ENCODE data around the gene NRAS. TPM values are rescaled to one million over a fixed set of nuclear protein-coding genes. Genes with fewer than 3 reads are reported as not detected.
"Not testable (repeated sequence)": the region's sequence is repeated elsewhere in the genome, so short reads cannot be mapped to it uniquely, and the experiment has no call there.

NRAS gene
- total RNA-seq, 1 experiment from 2014 or later, result 48.0 TPM

- ATAC-seq; POLR2A ChIA-PET; DNase-seq (ENCODE audit: low read depth, low spot score); H3K9me2 ChIP-seq (ENCODE audit: insufficient read depth); H2AFZ ChIP-seq (ENCODE audit: low read depth, low read length, poor library complexity, severe bottlenecking); H3K4me2 ChIP-seq (ENCODE audit: low read length); H3K27ac ChIP-seq (ENCODE audit: low read depth, low read length); H3K9me3 ChIP-seq (ENCODE audit: control insufficient read depth in 1 of 2, insufficient read depth in 1 of 2, low read depth in 1 of 2, low read length in 2 of 2); CTCF ChIA-PET; H3K27me3 ChIP-seq (ENCODE audit: insufficient read depth, low read length); H3K4me3 ChIP-seq (replicated peaks in 1 of 2; ENCODE audit: low read depth in 1 of 2, low read length in 2 of 2); H3K9ac ChIP-seq (ENCODE audit: low read length); RAD21 ChIA-PET (ENCODE audit: low non-redundant PET in 1 of 2, low total read pairs in 2 of 2, uncharacterized antibody in 2 of 2, unreplicated experiment in 2 of 2); BruUV-seq (replicated peaks): not testable (repeated sequence)
- Histone ChIP-seq H3K79me2 (ENCODE audit: insufficient read depth, low read length) (peaks cover 91% of the 10 kb centered on the region), H3K4me1 (ENCODE audit: control insufficient read depth in 1 of 2, insufficient read depth in 2 of 2, low read length in 2 of 2) (peaks cover 11 to 26% of the 10 kb centered on the region in 2 experiments), H3K36me3 (ENCODE audit: control insufficient read depth in 1 of 2, insufficient read depth in 2 of 2, low read length in 2 of 2) (peaks cover 10 to 19% of the 10 kb centered on the region in 2 experiments), H4K20me1 (ENCODE audit: insufficient read depth) (peaks cover 75% of the 10 kb centered on the region)
- intact Hi-C loops (cut with micrococcal nuclease), result loop anchor here (10.0 kb wide), 1 partner anchor 291 kb away; no protein-coding TSS in a partner anchor
Measured at GRCh38 chr1:114753702-114754101, 37.1 kb upstream of the NRAS start.

- H3K36me3 ChIP-seq (ENCODE audit: control insufficient read depth in 1 of 2, insufficient read depth in 2 of 2, low read length in 2 of 2), result peaks cover 15 to 24% of the 10 kb centered on the region in 2 experiments
- H4K20me1 ChIP-seq (ENCODE audit: insufficient read depth), result peaks cover 81% of the 10 kb centered on the region
- H3K9me2 ChIP-seq (ENCODE audit: insufficient read depth), result no peaks in the 10 kb centered on the region
- ChIA-PET CTCF (no interaction called here), RAD21 (ENCODE audit: low non-redundant PET in 1 of 2, low total read pairs in 2 of 2, uncharacterized antibody in 2 of 2, unreplicated experiment in 2 of 2) (no interaction called here), POLR2A (no interaction called here)
- no peak overlapping the region for H3K9ac ChIP-seq (ENCODE audit: low read length)
- intact Hi-C loops (cut with micrococcal nuclease), result loop anchor here (10.0 kb wide), 1 partner anchor 292 kb away; no protein-coding TSS in a partner anchor
- DNase-seq (ENCODE audit: low read depth, low spot score) (no peak), ATAC-seq (no peak)
- H3K27me3 ChIP-seq (ENCODE audit: insufficient read depth, low read length), result no peaks in the 10 kb centered on the region
- H2AFZ ChIP-seq (ENCODE audit: low read depth, low read length, poor library complexity, severe bottlenecking), result no peak overlapping the region
- no peak for TF ChIP-seq POLR2A (IDR thresholded peaks at IDR 0.05; ENCODE audit: borderline replicate concordance, extremely low read depth, insufficient read depth, insufficient read length)
- TF ChIP-seq CBX3 (IDR thresholded peaks at IDR 0.05; ENCODE audit: low read depth), result no peak
- no peak for TF ChIP-seq EZH2 (IDR thresholded peaks at IDR 0.05)
- no peak for TF ChIP-seq MAX (IDR thresholded peaks at IDR 0.05)
- TF ChIP-seq SP1 (IDR thresholded peaks at IDR 0.05; ENCODE audit: low read depth), result no peak
- no peak for TF ChIP-seq ATF3 (IDR thresholded peaks at IDR 0.05)
- no peaks in the 10 kb centered on the region for H3K9me3 ChIP-seq (ENCODE audit: control insufficient read depth in 1 of 2, insufficient read depth in 1 of 2, low read depth in 1 of 2, low read length in 2 of 2)
- H3K27ac ChIP-seq (ENCODE audit: low read depth, low read length), result no peak overlapping the region
- H3K4me1 ChIP-seq (ENCODE audit: control insufficient read depth in 1 of 2, insufficient read depth in 2 of 2, low read length in 2 of 2), result peaks cover 8 to 20% of the 10 kb centered on the region in 2 experiments
- no peak overlapping the region for H3K4me2 ChIP-seq (ENCODE audit: low read length)
- no peak overlapping the region for H3K4me3 ChIP-seq (replicated peaks in 1 of 2; ENCODE audit: low read depth in 1 of 2, low read length in 2 of 2)
- peaks cover 96% of the 10 kb centered on the region for H3K79me2 ChIP-seq (ENCODE audit: insufficient read depth, low read length)
- BruUV-seq (replicated peaks), result no TSS peak
Measured at GRCh38 chr1:114753143-114753542, 36.6 kb upstream of the NRAS start.
